Kidney (tissue), 22 donors: ENCODE data around the gene CDH11. TPM values are rescaled to one million over a fixed set of nuclear protein-coding genes. Genes with fewer than 3 reads are reported as not detected.
A peak's percentile ranks its signal among the peaks of the same experiment; 100 is the strongest.

Source experiments
- DNase-seq, 5 donors: peaks; one replicate each; pipeline ENCODE4 v3.0.0-alpha.2; 2013 to 2020
- FAIRE-seq: peaks from 2 replicates; lab custom pipeline; 2012; peaks lifted over from hg19 to GRCh38; lab: Jason Lieb, UNC
- H3K27ac ChIP-seq, 2 donors: one replicate each; pipeline ENCODE4 v1.7.0; 2013; ENCODE audit warnings: low read depth in 2 of 2, low read length in 2 of 2, inconsistent platforms in 1 of 2
- H3K27me3 ChIP-seq: one replicate; pipeline ENCODE4 v1.7.1; 2013; ENCODE audit warnings: low read length, inconsistent platforms; ENCODE audit not compliant: control insufficient read depth, insufficient read depth
- H3K36me3 ChIP-seq, 3 donors: one replicate each; pipeline versions ENCODE4 v1.7.0 to v1.7.1; 2013; ENCODE audit warnings: low read length in 3 of 3, control low read depth in 1 of 3, inconsistent platforms in 1 of 3; ENCODE audit not compliant: insufficient read depth in 3 of 3, control insufficient read depth in 2 of 3
- H3K4me1 ChIP-seq, 3 donors: one replicate each; pipeline versions ENCODE4 v1.7.0 to v1.7.1; 2013; ENCODE audit warnings: low read length in 3 of 3, inconsistent platforms in 1 of 3, low read depth in 1 of 3; ENCODE audit not compliant: control insufficient read depth in 2 of 3, insufficient read depth in 2 of 3
- H3K4me3 ChIP-seq, 3 donors: one replicate each; pipeline versions ENCODE4 v1.7.0 to v1.8.1; 2013; ENCODE audit warnings: low read length in 3 of 3, control low read depth in 1 of 3, inconsistent platforms in 1 of 3
- H3K9ac ChIP-seq, 3 donors: one replicate each; pipeline versions ENCODE4 v1.7.0 to v1.7.1; 2013; ENCODE audit warnings: low read length in 3 of 3, control low read depth in 1 of 3, inconsistent platforms in 1 of 3
- H3K9me3 ChIP-seq, 3 donors: one replicate each; pipeline versions ENCODE4 v1.7.0 to v1.7.1; 2013; ENCODE audit warnings: low read length in 3 of 3, control low read depth in 1 of 3, inconsistent platforms in 1 of 3; ENCODE audit not compliant: control insufficient read depth in 2 of 3, insufficient read depth in 1 of 3
- CTCF ChIP-seq: IDR thresholded peaks from 3 replicates; pipeline ENCODE4 v1.5.1; 2012; ENCODE audit warnings: mild to moderate bottlenecking, moderate library complexity, borderline replicate concordance; ENCODE audit not compliant: insufficient read depth; ENCODE audit errors: extremely low read depth
- intact Hi-C: fragments of 100-400 bp; cut with DNase I; formaldehyde crosslinking; loops from one replicate; pipeline ENCODE4 v1.11.1; 2022
- long read RNA-seq, 10 donors: library from polyadenylated mRNA in 1 of 10; unstranded in 1 of 10; transcript quantifications; one replicate each; pipeline ENCODE4 v2.0.0 and lab custom pipeline, GENCODE V29; 2021 to 2026
- polyA plus RNA-seq: library from polyadenylated mRNA; stranded (reverse); fragments of 350-450 nt; fragmentation: Illumina TruSeq; extraction: RNeasy Lipid Tissue Mini Kit (QIAGEN cat#74804); gene quantifications from one replicate; pipeline ENCODE4 v1.2.3, GENCODE V29; 2014; ENCODE audit warnings: low read depth, low replicate concordance; ENCODE audit not compliant: insufficient read depth
- total RNA-seq: library from RNA; stranded (reverse); fragmentation: NEBNext Ultra II Directional; extraction: Animal tissue kit (Norgen Biotek cat#: 25700); gene quantifications from one replicate; pipeline ENCODE4 v1.2.1, GENCODE V29; 2021
- donor health status: control.
- donor health status: control.
- donor health status: control.
- donor health status: control.
- donor health status: control.
- donor health status: DM: yes; HTN: yes; CAD: no.
- donor health status: Normal renal cell carcinoma (clear cell type).

Gene CDH11
- 44.9 TPM for total RNA-seq
- polyA plus RNA-seq, result 3.0 TPM
- long read RNA-seq, donor 1, full-length matches to known transcripts, result 8 of 8 reads
- long read RNA-seq, donor 1, partial matches to known transcripts, result 0 of 8 reads
- long read RNA-seq, donor 1, other reads (novel, unspliced or antisense), result 0 of 8 reads
- long read RNA-seq, donor 2, full-length matches to known transcripts, result 9 of 9 reads
- long read RNA-seq, donor 2, partial matches to known transcripts, result 0 of 9 reads
- long read RNA-seq, donor 2, other reads (novel, unspliced or antisense), result 0 of 9 reads
- long read RNA-seq, donor 3, full-length matches to known transcripts, result 12 of 12 reads
- long read RNA-seq, donor 3, partial matches to known transcripts, result 0 of 12 reads
- long read RNA-seq, donor 3, other reads (novel, unspliced or antisense), result 0 of 12 reads
- long read RNA-seq, donor 4, full-length matches to known transcripts, result 7 of 7 reads
- long read RNA-seq, donor 4, partial matches to known transcripts, result 0 of 7 reads
- long read RNA-seq, donor 4, other reads (novel, unspliced or antisense), result 0 of 7 reads
- long read RNA-seq, donor 5, partial matches to known transcripts, result 0 of 1 reads
- long read RNA-seq, donor 5, other reads (novel, unspliced or antisense), result 0 of 1 reads
- long read RNA-seq, donor 6, full-length matches to known transcripts, result 5 of 5 reads
- long read RNA-seq, donor 6, partial matches to known transcripts, result 0 of 5 reads
- long read RNA-seq, donor 6, other reads (novel, unspliced or antisense), result 0 of 5 reads
- long read RNA-seq, donor 7, full-length matches to known transcripts, result 5 of 12 reads
- long read RNA-seq, donor 7, partial matches to known transcripts, result 3 of 12 reads
- long read RNA-seq, donor 7, other reads (novel, unspliced or antisense), result 4 of 12 reads
- long read RNA-seq, donor 8, full-length matches to known transcripts, result 8 of 13 reads
- long read RNA-seq, donor 8, partial matches to known transcripts, result 5 of 13 reads
- long read RNA-seq, donor 8, other reads (novel, unspliced or antisense), result 0 of 13 reads
- long read RNA-seq, donor 9, full-length matches to known transcripts, result 9 of 9 reads
- long read RNA-seq, donor 9, partial matches to known transcripts, result 0 of 9 reads
- long read RNA-seq, donor 9, other reads (novel, unspliced or antisense), result 0 of 9 reads
- long read RNA-seq, donor 10, full-length matches to known transcripts, result 9 of 9 reads
- long read RNA-seq, donor 10, partial matches to known transcripts, result 0 of 9 reads
- long read RNA-seq, donor 10, other reads (novel, unspliced or antisense), result 0 of 9 reads

GRCh38 chr16:65121870-65122723, at the start of gene CDH11:
Gene CDH11 (minus strand): TSS chr16:65122063. CDS start chr16:65004869, 117,194 bp downstream.
- H3K36me3 ChIP-seq, result no peaks in the 10 kb centered on the region
- FAIRE-seq (no peak), DNase-seq (peak; percentile 88 to 94 (median 93))
- peaks cover 0 to 4% (median 0%) of the 10 kb centered on the region in 3 donors for H3K4me1 ChIP-seq
- H3K4me3 ChIP-seq, result peak within 1 kb of the TSS; percentile 55 to 80 (median 65)
- peak within 1 kb of the TSS; percentile 34 to 61 (median 41) for H3K9ac ChIP-seq
- peaks cover 3% of the 10 kb centered on the region for H3K27me3 ChIP-seq
- TF ChIP-seq CTCF, result no peak
- H3K27ac ChIP-seq, result peak within 1 kb of the TSS; percentile 73 to 82
- H3K9me3 ChIP-seq, result no peaks in the 10 kb centered on the region
- intact Hi-C loops, result no loop called here

GRCh38 chr16:65154321-65154720, 32.5 kb upstream of the CDH11 start:
- Histone ChIP-seq H3K9me3 (no peaks in the 10 kb centered on the region), H3K4me3 (no peak overlapping the region), H3K36me3 (no peaks in the 10 kb centered on the region), H3K9ac (no peak overlapping the region), H3K27ac (no peak overlapping the region), H3K4me1 (no peaks in the 10 kb centered on the region), H3K27me3 (no peaks in the 10 kb centered on the region)
- DNase-seq (peak in 4 of 5 donors; percentile 53 to 78 (median 72)), FAIRE-seq (no peak)
- no peak for TF ChIP-seq CTCF
- intact Hi-C loops, result no loop called here
